Fibroblast of upper back skin (primary cell): ENCODE measurements around the gene ACSL3.

Experiments used
- DNase-seq: peaks from one replicate; pipeline ENCODE4 v3.0.0-alpha.2; 2013

ACSL3 gene

GRCh38 chr2:222883420-222883819, 22.6 kb downstream of the ACSL3 start:
- DNase-seq: peak; percentile 50

- DNase-seq: no peak
These were observed 23.4 kb downstream of the ACSL3 start for GRCh38 chr2:222884114-222884771.

DNA sequence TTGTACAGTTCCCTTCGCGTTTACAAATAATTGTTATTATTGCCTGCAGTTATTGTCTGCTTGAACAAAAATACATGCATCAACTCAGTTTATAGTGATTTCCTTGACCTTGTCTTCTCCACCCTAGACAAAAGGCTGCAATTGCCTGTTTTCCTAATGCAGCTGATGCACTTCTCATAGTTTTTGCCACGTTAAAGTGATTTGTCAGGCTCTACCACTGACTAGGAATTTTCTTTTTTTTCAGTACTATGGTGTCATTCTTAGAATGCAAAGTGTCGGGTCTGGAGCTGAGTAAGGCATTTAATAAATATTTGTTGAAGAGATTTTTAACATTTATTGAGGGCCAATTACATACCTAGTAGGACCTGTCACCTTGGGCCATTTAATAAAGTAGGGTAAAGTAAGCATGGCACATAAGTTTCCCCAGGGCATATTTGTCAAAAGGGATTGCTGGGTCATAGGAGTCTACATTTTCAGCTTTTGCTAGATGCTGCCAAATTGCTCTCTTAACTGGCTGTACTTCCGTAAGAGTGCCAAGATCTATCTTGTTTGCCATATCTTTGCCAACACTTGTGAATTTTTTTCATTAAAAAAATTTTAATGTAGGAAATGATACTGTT, 24.1 kb downstream of the ACSL3 start:
- no peak for DNase-seq

- DNase-seq: peak; percentile 72
These were observed 26.3 kb downstream of the ACSL3 start for GRCh38 chr2:222887124-222887523.

DNA sequence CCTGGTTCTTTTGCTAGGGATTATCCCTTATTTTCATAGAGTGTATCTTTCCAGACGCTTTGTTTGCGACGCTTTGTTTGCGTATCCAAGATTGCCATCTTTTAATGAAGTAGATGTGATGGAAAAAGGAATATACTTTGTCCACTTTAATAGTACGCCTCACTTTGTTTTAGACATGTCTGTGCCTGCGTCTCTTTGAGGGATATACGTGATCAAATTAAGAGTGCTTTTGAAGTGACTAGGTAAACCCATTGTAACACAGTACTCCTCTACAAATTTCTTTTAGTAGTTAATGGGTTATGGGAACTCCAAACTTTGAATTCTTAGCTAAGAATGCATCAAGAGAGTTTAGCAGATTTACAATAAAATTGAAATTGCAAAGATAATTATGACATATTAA, 27.9 kb downstream of the ACSL3 start:
- DNase-seq: no peak

GRCh38 chr2:222891890-222892289, 31.1 kb downstream of the ACSL3 start:
- DNase-seq: peak; percentile 37

DNA sequence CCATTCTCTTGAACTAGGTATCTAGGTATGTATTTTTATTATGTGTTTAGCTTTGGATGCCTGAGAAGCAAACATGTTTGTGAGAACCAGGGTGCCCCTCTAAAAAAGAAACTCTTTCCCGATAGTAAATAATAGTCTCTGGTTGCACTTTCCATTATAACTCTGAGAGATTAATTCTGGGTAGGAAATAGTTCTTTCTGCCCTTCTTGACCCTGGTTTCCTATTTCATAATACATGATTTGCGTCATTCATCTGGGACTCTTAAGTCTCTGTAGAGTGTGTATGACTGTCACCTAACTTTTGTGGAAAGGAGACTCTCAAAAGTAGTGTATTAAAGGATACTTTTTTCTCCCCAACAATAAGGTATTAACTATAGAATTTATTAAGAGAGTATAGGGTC, 31.5 kb downstream of the ACSL3 start:
- no peak for DNase-seq

GRCh38 chr2:222892761-222893160, 31.9 kb downstream of the ACSL3 start:
- no peak for DNase-seq

DNA sequence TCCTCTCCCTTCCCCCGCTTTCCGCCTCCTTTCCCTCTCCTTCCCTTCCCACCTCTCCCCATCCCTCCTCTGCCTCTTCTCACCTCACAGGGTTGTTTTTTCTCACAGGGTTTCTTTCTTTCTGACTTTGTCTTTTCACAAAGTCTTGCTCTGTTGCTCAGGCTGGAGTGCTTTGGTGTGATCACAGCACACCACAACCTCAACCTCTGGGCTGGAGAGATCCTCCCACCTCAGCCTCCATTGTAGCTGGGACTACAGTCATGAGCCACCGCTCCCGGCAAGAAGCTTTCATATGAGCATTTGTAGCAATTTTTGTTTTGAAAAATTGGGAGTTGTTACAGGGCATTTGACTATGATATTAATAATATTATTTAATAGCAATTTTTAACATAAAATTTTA, 32.9 kb downstream of the ACSL3 start:
- no peak for DNase-seq

DNA sequence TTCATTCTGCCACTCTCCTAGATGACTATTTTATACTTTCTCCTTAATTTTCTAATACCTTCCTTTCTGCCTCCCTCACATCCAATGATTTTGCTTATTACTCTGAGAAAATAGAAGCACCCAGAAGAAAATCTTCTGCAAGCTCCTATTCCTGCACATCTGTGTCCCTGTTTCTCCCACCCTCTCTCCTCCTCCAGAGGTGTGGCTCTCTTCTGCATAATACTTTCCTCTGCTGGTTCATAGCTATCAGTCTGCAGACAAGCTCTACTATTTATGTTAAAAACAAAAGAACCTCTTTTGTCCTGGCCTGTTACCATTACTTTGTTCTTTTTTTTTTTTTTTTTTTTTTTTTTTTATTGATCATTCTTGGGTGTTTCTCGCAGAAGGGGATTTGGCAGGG, 34.3 kb downstream of the ACSL3 start:
- no peak for DNase-seq

DNA sequence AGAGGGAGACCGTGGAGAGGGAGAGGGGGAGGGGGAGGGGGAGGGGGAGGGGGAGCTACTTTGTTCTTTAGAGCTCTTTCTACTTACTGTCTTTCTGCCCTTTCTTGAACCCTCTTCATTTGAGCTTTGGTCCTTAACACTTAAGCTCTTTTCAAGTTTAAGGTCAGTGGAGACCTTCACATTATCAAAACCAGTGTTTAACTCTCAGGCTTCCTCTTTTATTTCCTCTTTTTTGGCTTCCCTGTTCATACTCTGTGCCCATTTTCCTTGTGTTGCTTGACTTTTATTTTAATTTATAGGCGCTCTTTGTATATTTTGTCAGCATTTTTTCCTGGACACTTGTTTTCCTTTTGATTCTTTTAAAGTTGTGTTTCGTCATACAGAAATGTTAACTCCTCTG, 37.1 kb downstream of the ACSL3 start:
- no peak for DNase-seq

- no peak for DNase-seq
These were observed 38.8 kb downstream of the ACSL3 start for GRCh38 chr2:222899413-222900181.

DNA sequence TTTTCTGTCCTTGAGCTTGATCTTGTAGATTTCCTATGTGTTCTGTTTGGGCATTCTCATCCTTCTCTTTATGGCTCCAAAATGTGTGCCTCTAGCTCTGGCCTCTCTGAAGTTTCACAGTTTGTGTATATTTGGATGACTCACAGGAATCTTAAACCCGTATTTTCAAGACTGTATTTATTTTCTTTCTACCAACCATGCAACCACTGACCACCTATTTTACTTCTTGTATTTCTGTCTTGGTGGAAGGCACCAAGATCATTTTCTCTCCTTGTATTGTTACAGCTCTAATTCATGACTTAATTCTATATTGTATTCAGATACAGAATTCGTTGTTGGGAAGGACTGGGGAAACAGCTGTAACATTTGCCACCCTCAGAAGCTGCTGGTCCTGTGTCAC, 39.5 kb downstream of the ACSL3 start:
- DNase-seq: no peak

GRCh38 chr2:222902660-222903059, 41.8 kb downstream of the ACSL3 start:
- DNase-seq: no peak

DNA sequence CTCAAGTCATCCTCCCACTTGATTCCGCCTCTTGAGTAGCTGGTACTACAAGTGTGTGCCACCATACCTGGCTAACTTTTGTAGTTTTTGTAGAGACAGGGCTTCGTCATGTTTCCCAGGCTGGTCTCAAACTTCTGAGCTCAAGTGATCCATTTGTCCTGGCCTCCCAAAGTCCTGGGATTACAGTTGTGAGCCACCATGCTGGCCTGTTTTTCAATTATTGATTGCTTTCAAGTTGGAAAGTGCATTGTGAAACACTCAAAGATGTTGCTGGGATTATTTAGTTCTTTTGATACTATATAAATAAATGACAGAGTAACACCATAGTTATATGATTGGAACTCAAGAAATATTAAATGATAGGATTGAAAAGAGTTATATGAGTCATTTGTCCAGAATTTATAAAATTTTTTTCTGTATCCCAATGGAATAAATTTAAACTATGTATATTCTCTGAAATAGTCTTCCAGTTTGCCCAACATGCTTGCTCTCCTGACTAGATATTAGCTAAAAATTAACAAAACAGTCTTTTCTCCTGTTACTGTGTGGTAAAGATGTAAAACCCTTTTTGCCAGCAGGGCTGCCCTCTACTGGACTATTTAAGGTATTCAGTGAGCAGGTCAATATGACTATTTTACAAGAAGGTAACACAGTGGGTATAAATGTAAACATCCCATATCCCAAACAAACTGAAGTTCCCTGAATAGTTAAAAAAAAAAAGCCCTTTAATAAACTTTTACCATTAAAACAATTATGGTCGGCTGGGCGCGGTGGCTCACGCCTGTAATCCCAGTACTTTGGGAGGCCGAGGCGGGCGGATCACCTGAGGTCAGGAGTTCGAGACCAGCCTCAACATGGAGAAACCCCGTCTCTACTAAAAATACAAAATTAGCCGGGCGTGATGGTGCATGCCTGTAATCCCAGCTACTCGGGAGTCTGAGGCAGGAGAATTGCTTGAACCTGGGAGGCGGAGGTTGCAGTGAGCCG, 42.7 kb downstream of the ACSL3 start:
- DNase-seq: peak; percentile 67

GRCh38 chr2:222904557-222905258, 43.9 kb downstream of the ACSL3 start:
- peak; percentile 79 for DNase-seq

DNA sequence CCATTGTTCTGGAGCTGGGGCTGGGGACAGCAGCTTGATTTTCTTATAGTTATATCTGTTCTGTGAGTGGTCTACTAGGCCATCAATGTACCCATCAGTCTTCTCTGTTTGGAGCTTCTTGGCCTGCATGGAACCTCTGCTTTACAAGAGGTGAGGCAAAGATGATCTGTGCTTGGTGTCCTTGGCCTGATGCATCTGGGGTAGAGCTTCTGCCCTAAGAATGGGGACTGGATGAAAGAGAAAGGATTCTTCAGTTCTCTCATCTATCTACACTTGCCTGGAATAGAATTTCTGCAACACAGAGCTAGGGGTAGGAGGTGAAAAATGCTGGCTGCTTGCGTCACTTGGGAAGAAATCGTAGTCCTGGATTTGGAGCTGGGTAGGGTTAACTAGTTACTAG, 46.2 kb downstream of the ACSL3 start:
- DNase-seq: no peak

DNA sequence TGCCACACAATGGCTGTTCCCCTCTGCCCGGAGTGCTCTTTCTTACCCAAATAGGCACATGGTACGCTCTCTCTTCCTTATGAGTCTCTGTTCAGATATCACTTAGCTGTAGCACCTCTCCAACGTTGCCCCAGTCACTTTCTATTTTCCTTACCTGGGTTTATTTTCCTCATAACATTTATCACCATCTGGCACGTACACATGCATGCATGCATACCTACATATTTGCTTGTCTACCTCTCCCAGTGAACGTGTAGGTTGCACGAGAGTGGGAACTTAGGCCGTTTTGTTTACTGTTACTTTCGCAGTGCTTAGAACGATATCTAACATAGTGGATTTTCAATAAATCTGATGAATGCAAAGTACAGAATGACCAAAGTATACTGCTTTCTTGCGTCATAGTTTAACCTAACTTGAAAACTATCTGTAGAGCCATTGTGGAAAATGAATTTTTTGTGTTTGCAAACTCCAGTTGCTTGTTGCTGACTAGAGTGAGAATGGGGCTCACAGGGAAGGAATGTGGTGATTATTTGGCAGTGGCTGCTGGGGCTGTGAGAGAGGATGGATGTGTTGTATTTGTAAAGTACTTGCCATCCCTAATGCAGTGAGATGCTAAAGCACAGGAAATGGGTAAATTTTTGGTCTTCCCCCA, 47.1 kb downstream of the ACSL3 start:
- peak; percentile 66 for DNase-seq

DNA sequence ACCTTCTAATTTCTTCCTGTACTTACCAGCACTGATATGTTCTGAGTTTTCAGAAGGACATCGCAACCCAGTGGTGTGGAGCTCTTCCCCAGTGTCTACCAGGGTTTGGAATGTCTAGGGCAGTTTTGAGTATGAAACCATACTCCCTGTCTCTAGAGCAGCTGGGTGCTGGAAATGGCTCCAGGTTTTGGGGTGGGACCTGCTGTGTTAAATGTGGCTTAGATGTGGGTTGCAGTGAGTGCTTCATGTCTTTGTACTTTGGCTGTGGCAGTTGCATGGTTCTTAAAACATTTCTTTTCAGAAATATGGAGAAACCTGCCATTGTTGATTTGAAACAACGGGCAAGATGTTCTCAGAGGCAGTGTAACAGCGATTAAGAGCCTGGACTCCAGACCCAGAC, 48.5 kb downstream of the ACSL3 start:
- no peak for DNase-seq

DNA sequence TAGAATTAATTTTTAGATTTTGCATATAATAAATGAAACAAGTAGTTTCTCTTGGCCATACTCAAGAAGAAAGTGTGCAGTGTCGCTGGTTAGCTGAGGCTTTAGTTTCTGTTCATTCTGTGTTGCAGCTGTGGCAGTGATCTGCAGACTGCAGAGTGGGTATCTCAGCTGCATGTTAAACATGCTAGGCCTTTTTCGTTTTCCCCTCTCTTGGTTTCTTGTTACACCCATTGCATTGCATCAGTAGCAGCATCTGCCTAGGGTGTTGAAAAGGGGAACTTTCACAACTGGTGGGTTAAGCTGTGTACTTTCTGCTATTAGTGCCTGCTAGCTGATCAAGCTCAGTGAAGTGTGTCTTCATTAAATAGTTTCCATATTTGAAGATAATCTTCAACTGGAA, 51.3 kb downstream of the ACSL3 start:
- DNase-seq: peak; percentile 69

GRCh38 chr2:222912776-222913175, 51.9 kb downstream of the ACSL3 start:
- no peak for DNase-seq
